Measurements from ENCODE around the gene RPP25L. TPM values are rescaled to one million over a fixed set of nuclear protein-coding genes. Genes with fewer than 3 reads are reported as not detected.
A peak's percentile ranks its signal among the peaks of the same experiment; 100 is the strongest.

The RPP25L gene
- total RNA-seq, 3 donors from 2014 or later = 28.5 to 37.9 (median 36.4) TPM

DNA sequence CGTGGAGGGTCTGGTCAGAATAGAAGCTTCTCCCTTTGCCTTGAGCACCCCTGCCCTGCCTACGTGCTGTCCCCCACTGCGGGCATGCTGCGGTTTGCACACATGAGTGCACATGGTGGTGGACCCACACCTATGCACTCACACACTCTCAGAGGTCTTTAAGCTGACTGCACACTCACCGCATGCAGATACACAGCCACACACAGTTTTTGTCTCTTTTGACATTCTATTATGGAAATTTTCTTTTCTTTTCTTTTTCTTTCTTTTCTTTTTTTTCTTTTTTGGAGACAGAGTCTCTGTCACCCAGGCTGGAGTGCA is 17.6 kb upstream of the RPP25L start:
- peaks cover 6 to 36% of the 10 kb centered on the region in 2 donors for H3K27me3 ChIP-seq
- no peaks in the 10 kb centered on the region for H3K9me3 ChIP-seq
- DNase-seq (ENCODE audit: low spot score in 2 of 2) = no peak
- no peaks in the 10 kb centered on the region for H3K4me1 ChIP-seq
- peak overlapping the region in 2 of 3 donors; percentile 53 to 72 for H3K4me3 ChIP-seq
- TF ChIP-seq POLR2A (IDR thresholded peaks at IDR 0.05) = no peak
- no peak for TF ChIP-seq POLR2AphosphoS5 (IDR thresholded peaks at IDR 0.05)
- TF ChIP-seq, protein P1, sequence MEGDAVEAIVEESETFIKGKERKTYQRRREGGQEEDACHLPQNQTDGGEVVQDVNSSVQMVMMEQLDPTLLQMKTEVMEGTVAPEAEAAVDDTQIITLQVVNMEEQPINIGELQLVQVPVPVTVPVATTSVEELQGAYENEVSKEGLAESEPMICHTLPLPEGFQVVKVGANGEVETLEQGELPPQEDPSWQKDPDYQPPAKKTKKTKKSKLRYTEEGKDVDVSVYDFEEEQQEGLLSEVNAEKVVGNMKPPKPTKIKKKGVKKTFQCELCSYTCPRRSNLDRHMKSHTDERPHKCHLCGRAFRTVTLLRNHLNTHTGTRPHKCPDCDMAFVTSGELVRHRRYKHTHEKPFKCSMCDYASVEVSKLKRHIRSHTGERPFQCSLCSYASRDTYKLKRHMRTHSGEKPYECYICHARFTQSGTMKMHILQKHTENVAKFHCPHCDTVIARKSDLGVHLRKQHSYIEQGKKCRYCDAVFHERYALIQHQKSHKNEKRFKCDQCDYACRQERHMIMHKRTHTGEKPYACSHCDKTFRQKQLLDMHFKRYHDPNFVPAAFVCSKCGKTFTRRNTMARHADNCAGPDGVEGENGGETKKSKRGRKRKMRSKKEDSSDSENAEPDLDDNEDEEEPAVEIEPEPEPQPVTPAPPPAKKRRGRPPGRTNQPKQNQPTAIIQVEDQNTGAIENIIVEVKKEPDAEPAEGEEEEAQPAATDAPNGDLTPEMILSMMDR (IDR thresholded peaks at IDR 0.05) = no peak
- intact Hi-C loops (cut with DNase I; ENCODE audit: low total_unique reads) = no loop called here
- H3K27ac ChIP-seq = no peak overlapping the region
- H3K36me3 ChIP-seq = no peaks in the 10 kb centered on the region

DNA sequence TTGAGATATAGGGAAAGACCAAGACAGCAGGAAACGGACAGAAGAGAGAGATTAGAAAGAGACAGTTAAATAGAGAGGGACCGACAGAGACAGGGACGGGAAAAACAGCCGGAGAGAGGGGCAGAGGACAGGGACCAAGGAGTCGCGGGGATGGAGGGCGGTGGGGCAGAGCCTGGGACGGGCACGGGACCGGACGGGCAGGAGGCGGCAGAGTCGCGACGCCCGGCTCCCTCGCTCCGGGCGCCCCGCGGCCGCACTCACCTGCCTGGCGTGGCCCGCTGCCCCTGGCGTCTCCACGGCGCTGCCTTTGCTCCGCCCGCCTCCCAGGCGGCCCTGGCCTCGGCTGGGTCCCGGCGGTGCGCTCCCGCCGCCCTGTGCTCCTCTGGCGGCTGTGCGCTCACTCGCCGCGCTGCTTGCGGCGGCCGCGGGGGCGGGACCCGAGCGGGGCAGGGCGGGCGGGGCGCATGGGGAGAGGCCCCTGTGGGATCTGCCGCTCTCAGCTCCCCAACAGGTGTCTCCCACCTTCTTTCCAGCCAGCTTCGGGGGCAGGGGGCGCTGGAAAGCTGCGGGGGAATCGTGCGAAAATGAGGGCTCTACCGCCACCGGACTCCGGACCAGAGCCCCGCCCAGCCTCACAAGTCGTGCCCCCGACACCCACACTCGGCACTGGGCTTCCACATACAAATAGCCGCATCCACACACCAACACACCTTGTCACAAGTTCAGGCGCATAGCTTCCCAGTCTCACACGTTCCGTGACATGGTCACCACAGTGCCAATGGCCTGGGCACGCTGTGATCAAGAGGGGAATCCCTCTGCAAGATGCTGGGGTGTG is 17.0 kb upstream of the RPP25L start, which contains the start of gene ARID3C:
TSS of gene ARID3C (minus strand) at position 411 of the 835 bp plus-strand sequence. CDS start 1,052 bp downstream, outside the sequence.
- no peaks in the 10 kb centered on the region for H3K9me3 ChIP-seq
- TF ChIP-seq, protein P1 (IDR thresholded peaks at IDR 0.05) = no peak
- TF ChIP-seq POLR2AphosphoS5 (IDR thresholded peaks at IDR 0.05) = no peak
- no peak for TF ChIP-seq POLR2A (IDR thresholded peaks at IDR 0.05)
- peak within 1 kb of the TSS; percentile 23 to 72 (median 53) for H3K4me3 ChIP-seq
- DNase-seq (ENCODE audit: low spot score in 2 of 2) = no peak
- no peaks in the 10 kb centered on the region for H3K36me3 ChIP-seq
- intact Hi-C loops (cut with DNase I; ENCODE audit: low total_unique reads) = no loop called here
- peaks cover 6 to 42% of the 10 kb centered on the region in 2 donors for H3K27me3 ChIP-seq
- no peaks in the 10 kb centered on the region for H3K4me1 ChIP-seq
- H3K27ac ChIP-seq = no peak within 1 kb of the TSS

DNA sequence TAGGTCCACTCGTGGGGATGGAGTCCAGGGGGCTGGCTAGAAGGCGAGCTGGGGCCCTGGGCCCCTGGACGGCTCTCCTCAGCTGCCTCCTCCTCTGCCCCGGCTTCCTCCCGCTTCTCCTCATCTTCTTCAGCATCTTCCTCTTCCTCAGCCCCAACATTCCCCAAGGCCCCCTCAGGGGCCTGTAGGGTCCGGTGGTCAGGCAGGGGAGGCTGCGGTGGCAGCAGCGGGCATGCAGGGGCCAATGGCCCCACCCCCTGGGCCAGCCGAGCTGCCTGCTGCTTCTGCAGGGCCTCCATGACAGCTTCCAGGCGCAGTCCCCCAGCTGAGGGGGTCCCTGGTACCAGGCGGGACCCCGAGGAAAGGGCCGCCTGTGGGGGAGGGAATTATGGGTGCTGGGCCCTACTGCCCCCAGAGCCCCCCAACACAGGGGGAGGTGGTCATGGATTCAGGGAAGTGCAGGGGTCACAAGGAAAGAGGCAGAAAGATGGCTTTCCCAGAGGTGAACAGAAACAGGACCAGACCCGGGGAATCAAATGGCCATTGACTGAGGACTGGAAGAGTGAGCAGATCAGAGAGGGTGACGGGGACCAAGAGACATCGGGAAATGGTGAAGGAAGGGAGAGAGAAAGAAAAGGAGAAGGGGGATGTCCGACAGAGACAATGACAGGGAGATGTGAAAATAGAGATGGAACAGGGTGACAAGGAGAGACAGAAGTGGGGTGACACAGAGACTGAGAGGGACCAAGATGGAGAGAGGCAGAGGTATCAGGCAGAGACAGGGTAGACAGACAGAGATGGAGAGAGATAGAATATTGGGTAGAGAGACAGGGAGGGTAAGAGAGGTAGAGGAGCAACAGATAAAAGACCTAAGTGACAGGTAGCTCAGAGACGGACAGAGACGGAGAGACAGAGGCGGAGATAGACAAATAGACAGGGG is 16.1 kb upstream of the RPP25L start:
- intact Hi-C loops (cut with DNase I; ENCODE audit: low total_unique reads) = no loop called here

DNA sequence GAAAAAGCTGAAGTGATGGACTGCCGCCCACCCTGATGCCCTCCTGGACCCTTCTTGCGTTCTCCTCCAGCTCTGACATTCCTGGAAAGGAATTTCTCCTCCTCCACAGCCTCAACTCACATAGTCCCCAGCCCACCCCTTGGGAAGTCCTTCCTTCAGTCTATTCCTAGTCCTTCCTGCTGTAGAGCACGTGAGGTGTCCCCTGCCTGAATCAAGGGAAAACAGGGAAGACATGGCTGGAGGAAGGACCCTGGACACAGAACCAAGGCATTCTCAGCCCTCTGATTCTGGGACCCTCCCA is 13.2 kb upstream of the RPP25L start:
- H3K27ac ChIP-seq = no peak overlapping the region
- no peaks in the 10 kb centered on the region for H3K4me1 ChIP-seq
- H3K27me3 ChIP-seq = peaks cover 6 to 53% of the 10 kb centered on the region in 2 donors
- TF ChIP-seq POLR2AphosphoS5 (IDR thresholded peaks at IDR 0.05) (no peak), POLR2A (IDR thresholded peaks at IDR 0.05) (no peak)
- TF ChIP-seq, protein P1 (IDR thresholded peaks at IDR 0.05) = no peak
- H3K4me3 ChIP-seq = no peak overlapping the region
- no peaks in the 10 kb centered on the region for H3K36me3 ChIP-seq
- H3K9me3 ChIP-seq = no peaks in the 10 kb centered on the region
- DNase-seq (ENCODE audit: low spot score in 2 of 2) = no peak
- intact Hi-C loops (cut with DNase I; ENCODE audit: low total_unique reads) = no loop called here

More for the DNA sequence above, 16.1 kb upstream of the RPP25L start:
- H3K36me3 ChIP-seq = no peaks in the 10 kb centered on the region
- peaks cover 6 to 50% of the 10 kb centered on the region in 2 donors for H3K27me3 ChIP-seq
- no peak for TF ChIP-seq POLR2AphosphoS5 (IDR thresholded peaks at IDR 0.05)
- TF ChIP-seq POLR2A (IDR thresholded peaks at IDR 0.05) = no peak
- TF ChIP-seq, protein P1 (IDR thresholded peaks at IDR 0.05) = no peak
- H3K27ac ChIP-seq = no peak overlapping the region
- H3K4me3 ChIP-seq = peak overlapping the region in 2 of 3 donors; percentile 53 to 72
- no peaks in the 10 kb centered on the region for H3K4me1 ChIP-seq
- H3K9me3 ChIP-seq = no peaks in the 10 kb centered on the region
- DNase-seq (ENCODE audit: low spot score in 2 of 2) = no peak

Data from breast epithelium (tissue), 4 donors.